GM19397 (cell line): ENCODE results near the gene NOL7.

Experiments
- ATAC-seq: cut with Tn5 transposase; IDR thresholded peaks from one replicate; pipeline ENCODE4 v1.9.1; 2021; ENCODE audit warnings: mild to moderate bottlenecking, moderate library complexity; ENCODE audit not compliant: unreplicated experiment

NOL7 gene

DNA sequence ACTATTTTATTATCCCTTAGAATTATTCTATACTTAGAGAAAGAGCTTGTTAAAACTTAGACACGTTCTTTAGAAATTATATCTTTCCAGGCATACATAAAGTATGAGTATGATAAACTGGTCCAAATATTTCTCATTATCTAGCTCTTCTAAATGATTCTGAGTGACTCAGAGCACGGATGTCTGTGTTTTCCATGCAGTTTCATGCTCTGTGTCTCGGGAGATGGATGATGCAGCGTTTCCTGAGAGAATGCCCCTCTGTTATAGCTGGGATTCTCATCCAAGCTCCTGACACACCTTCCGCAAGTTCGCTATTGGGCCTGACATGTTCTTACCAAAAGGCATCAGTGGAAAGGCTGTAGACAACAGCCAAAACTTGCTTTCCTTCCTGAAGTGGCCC lies 21.4 kb upstream of the NOL7 start:
- ATAC-seq: no peak

DNA sequence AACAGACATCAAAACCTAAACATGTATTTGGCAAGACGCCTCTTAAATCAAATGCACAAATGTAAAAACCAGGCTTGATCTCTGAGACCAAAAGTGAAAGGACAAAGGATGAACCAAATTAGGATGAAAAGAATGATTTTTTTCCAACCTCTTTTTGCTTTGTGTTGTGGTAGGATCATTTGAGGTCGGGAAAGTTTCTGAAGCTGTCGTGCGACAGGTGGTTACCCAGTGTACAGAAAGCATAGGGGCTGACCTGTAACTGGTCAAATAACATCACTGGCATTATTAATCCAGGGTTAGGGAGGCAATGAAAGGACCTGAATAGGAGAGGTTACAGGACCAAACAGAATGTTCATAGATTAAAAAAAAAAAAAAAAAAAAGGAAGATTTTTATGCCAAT lies 18.1 kb upstream of the NOL7 start:
- ATAC-seq: no peak

GRCh38 chr6:13600036-13600435 lies 15.1 kb upstream of the NOL7 start:
- ATAC-seq: no peak

DNA sequence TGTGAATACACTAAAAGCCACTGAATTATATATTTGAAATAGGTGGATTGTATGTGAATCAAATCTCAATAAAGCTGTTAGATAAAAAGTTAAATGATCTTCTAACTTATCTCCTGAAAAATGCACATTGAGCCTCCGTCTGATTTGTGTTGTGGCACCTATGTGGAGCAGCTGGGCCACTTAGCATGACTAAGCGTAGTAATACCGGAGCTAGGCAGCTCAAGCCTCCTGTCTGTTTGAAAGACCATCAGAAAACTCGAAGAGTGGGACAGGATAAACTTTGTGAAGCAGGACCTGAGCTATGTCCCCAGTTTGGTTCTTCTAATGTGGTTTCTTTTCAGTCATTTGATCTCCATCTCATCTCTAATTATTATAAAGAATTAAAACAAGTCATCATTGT lies 11.0 kb upstream of the NOL7 start:
- no peak for ATAC-seq

GRCh38 chr6:13604546-13605416 lies 10.4 kb upstream of the NOL7 start:
- no peak for ATAC-seq

DNA sequence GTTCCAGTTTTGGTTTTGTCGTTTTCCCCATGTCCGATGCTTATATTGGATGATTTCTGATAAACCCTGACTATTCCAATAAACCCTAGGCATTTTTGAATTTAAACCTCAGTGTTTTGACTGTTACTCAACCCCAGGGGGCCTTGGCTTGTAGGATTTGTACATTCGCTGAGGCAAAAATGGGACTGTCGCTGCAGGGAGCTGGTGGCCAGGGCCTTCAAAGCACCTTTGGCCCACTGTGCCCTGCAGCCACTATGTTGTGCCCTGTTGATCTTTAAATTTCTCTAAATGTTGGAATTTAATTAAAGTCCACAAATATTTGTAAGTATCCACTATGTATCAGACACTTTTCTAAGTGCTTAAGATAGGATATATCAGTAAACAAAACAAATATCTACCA lies 9.5 kb upstream of the NOL7 start:
- no peak for ATAC-seq

DNA sequence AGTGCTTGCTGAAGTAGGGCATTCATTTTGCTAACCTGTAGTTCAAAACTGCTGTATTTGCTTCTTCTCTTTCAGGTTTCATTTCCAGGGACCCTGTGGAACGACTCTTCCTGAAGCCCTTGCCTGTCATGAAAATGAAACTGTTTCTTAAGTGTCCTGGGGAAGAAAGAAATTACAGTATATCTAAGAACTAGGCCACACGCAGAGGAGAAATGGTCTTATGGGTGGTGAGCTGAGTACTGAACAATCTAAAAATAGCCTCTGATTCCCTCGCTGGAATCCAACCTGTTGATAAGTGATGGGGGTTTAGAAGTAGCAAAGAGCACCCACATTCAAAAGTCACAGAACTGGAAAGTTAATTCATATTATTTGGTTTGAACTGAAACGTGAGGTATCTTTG lies 3.4 kb upstream of the NOL7 start:
- no peak for ATAC-seq

DNA sequence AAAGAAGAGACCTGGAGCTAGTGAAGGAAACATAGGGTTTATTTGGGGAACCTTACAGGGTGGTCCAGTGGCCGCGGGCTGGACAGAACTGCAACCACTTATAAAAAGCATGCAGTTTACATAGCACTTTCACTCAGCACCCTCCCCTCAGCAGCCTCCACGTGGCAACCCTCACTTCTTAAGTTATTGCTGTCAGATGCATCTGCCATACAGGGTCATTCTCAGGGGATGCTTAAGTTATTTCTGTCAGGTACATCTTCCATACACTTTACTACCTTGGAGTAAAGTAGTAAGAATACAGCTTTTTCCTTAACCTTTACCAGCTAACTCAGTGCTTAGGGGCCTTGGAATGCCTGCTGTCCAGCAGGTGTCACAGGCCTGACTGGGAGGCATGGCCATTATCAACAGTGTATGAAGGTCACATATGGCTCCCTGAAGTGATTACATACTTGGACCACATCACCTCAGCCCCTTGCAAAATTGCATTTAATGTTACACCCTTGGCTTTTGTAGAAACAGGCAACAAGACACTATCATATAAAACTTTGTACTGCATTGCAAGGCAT lies 2.0 kb upstream of the NOL7 start:
- no peak for ATAC-seq

GRCh38 chr6:13614126-13614925 lies 809 bp upstream of the NOL7 start:
- ATAC-seq: peak; percentile 14

DNA sequence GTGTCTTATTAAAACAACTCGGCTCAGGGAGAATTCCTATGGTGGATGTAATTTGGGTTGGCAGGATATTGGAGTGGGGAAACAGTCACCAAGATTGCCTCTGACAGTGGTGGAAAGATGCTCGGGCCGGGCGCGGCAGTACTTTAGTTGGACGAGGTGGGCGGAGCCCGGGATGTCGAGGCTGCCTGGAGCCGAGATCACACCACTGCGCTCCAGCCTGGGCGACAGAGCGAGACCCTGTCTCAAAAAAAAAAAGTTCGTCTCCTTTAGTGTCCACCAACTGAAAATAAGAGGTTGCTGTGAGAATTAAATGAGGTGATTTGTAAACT lies 621 bp downstream of the NOL7 start:
- peak; percentile 8 for ATAC-seq

GRCh38 chr6:13617066-13617465 lies 1.9 kb downstream of the NOL7 start:
- ATAC-seq: no peak

DNA sequence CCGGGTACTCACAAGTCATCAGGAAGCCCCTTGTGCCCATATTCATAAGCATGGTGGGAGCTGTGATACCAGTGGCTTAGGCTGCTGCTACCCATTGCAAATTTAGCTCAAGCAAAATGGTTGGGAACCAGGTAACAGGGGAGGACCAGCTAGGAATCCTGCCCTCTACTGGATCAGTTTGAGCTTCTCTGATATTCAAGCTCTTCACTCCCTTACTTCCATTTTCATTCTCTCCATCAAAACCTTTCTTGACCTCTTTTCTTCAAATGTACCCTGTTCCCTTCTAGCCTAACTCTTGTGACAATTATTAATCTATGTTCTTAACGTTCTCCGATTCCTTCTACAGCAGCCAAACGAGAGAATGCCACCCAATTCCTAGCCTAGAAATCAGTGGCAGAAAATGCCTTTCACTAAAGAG lies 9.7 kb downstream of the NOL7 start:
- ATAC-seq: peak; percentile 50

DNA sequence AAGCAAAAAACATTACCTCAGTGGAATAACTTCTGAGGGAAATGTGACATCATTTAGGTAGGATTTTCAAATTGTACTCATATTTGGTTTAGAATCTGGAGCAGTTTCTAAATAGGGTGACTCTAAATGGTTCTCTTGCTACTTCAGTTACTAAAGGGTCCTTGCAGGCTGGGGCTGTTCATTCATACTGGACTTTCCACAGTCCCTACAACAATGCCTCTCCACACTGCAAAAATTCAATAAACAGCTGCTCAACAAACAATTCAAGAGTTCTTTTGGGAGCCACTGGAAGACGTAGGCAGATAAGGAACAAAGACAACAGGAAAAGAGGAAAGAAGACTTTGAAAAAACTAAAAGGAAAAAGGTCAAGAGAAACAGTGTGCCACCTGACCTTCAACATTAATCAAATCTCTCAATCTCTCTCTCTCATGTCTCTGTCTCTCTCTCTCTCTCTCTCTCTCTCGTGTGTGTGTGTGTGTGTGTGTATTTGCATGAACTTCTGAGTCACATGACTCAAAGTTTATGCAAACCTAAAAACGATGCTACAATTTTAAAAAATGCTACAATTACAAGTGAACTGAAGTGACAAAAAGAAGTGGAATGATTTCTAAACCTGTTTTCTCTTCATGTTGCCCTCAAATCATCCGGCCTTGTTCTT lies 14.5 kb downstream of the NOL7 start:
- no peak for ATAC-seq

DNA sequence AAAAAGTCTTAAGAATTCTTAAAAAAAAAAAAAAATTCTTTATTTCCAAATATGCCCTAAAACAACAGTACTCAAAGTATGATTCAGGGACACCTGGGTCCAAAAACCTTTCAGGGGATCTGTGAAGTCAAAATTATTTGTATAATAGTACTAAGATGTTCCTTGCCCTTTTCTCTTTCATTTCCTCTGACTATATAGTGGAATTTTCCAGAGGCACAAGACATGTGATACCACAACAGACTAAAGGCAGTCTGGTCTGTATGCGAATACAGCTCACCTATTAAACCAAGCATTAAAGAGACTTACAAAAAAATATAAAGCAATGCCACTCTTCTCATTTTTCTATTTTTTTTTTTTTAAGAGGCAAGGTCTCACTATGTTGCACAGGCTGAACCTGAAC lies 15.4 kb downstream of the NOL7 start:
- no peak for ATAC-seq

DNA sequence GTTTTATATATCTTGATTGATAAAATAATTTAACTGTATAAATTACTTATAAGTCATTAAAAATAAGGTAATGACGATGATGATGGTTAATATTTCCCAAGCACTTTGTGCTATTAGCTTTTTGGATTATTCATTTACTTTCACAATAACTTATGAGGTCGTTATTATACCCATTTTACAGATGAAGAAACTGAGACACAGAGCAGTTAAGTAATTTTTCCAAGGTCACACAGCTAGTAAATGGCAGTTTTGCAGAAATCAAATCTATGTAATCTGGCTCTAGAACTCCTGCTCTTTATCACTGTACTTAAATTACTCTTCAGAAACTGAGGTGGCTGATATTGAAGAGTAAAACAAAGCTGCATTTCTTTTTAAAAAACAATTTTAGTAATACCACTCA lies 18.2 kb downstream of the NOL7 start:
- ATAC-seq: no peak

GRCh38 chr6:13635948-13636658 lies 21.0 kb downstream of the NOL7 start:
- ATAC-seq: no peak

GRCh38 chr6:13638014-13638413 lies 22.9 kb downstream of the NOL7 start:
- no peak for ATAC-seq

- ATAC-seq: no peak
Observed at GRCh38 chr6:13638626-13639025, 23.5 kb downstream of the NOL7 start.

- ATAC-seq: no peak
Observed at GRCh38 chr6:13641315-13641714, 26.2 kb downstream of the NOL7 start.

DNA sequence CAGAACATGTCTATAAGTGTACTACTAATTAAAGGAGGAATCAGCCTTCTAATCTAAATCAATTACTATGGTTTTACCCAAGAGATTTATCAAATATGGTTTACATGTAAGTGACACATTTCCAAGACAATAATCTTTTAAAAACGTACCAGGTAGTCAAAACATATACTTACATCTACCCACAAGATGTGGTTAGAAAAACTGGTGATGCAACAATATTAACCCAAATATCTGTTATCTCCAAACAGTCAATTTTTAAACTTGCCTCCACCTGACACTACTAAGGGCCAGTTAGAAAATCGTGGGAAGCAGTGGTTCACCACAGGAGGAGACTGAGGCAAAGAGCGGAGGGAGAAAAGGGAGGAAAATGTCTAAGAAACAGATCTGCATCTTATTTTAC lies 28.0 kb downstream of the NOL7 start:
- no peak for ATAC-seq

DNA sequence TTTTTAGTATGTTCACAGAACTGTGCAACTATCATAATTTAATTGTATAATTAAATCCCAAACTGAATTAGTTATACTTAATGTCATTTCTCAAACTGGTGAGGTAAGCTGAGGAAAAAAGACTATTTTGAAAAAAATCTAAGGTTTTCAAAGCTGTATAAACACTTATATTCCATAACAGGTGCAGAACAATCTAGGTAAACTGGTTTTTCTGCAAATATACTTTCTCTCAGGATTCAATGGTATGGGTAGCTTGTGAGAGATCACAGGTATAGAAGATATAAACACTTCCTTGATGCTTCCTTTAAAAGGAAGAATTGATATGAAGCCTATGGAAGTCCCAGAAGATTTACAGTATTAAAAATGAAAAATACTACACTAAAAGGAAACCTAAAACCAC lies 33.7 kb downstream of the NOL7 start:
- ATAC-seq: no peak
